WTC11 (cell line): Measurements from ENCODE around the gene TASL.

ENCODE experiments used
- CTCF ChIP-seq: fragments of 200-600 bp; IDR thresholded peaks from 2 replicates; pipeline ENCODE4 v1.8.0; 2022; ENCODE audit warnings: antibody characterized with exemption
- JUN ChIP-seq: sonication (generic); formaldehyde crosslinking; IDR thresholded peaks from 2 replicates; pipeline ENCODE4 v1.8.0; 2023; ENCODE audit warnings: mild to moderate bottlenecking, missing genetic modification reagents
- NR1H2 ChIP-seq: sonication (generic); formaldehyde crosslinking; IDR thresholded peaks from 2 replicates; pipeline ENCODE4 v1.9.0; 2021; ENCODE audit warnings: mild to moderate bottlenecking, moderate library complexity, missing genetic modification reagents
- TF ChIP-seq, protein P1 (sequence below): sonication (generic); formaldehyde crosslinking; IDR thresholded peaks from 2 replicates; pipeline ENCODE4 v1.8.1; 2022; ENCODE audit warnings: low read depth, mild to moderate bottlenecking, moderate library complexity, missing genetic modification reagents, borderline replicate concordance
- TF ChIP-seq, protein P2 (sequence below): sonication (generic); formaldehyde crosslinking; IDR thresholded peaks from 2 replicates; pipeline ENCODE4 v1.8.1; 2023; ENCODE audit warnings: mild to moderate bottlenecking, missing genetic modification reagents, borderline replicate concordance
- TF ChIP-seq, protein P3 (sequence below): sonication (generic); formaldehyde crosslinking; IDR thresholded peaks from 2 replicates; pipeline ENCODE4 v1.8.1; 2023; ENCODE audit warnings: mild to moderate bottlenecking, missing genetic modification reagents

GRCh38 chrX:30568136-30568535 is 9.4 kb downstream of the TASL start:
- TF ChIP-seq CTCF (no peak), NR1H2 (CRISPR knock-in tag) (no peak), JUN (no peak)
- TF ChIP-seq, protein P1, sequence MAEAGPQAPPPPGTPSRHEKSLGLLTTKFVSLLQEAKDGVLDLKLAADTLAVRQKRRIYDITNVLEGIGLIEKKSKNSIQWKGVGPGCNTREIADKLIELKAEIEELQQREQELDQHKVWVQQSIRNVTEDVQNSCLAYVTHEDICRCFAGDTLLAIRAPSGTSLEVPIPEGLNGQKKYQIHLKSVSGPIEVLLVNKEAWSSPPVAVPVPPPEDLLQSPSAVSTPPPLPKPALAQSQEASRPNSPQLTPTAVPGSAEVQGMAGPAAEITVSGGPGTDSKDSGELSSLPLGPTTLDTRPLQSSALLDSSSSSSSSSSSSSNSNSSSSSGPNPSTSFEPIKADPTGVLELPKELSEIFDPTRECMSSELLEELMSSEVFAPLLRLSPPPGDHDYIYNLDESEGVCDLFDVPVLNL (CRISPR knock-in tag) = no peak
- TF ChIP-seq, protein P2, sequence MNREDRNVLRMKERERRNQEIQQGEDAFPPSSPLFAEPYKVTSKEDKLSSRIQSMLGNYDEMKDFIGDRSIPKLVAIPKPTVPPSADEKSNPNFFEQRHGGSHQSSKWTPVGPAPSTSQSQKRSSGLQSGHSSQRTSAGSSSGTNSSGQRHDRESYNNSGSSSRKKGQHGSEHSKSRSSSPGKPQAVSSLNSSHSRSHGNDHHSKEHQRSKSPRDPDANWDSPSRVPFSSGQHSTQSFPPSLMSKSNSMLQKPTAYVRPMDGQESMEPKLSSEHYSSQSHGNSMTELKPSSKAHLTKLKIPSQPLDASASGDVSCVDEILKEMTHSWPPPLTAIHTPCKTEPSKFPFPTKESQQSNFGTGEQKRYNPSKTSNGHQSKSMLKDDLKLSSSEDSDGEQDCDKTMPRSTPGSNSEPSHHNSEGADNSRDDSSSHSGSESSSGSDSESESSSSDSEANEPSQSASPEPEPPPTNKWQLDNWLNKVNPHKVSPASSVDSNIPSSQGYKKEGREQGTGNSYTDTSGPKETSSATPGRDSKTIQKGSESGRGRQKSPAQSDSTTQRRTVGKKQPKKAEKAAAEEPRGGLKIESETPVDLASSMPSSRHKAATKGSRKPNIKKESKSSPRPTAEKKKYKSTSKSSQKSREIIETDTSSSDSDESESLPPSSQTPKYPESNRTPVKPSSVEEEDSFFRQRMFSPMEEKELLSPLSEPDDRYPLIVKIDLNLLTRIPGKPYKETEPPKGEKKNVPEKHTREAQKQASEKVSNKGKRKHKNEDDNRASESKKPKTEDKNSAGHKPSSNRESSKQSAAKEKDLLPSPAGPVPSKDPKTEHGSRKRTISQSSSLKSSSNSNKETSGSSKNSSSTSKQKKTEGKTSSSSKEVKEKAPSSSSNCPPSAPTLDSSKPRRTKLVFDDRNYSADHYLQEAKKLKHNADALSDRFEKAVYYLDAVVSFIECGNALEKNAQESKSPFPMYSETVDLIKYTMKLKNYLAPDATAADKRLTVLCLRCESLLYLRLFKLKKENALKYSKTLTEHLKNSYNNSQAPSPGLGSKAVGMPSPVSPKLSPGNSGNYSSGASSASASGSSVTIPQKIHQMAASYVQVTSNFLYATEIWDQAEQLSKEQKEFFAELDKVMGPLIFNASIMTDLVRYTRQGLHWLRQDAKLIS = no peak
- TF ChIP-seq, protein P3, sequence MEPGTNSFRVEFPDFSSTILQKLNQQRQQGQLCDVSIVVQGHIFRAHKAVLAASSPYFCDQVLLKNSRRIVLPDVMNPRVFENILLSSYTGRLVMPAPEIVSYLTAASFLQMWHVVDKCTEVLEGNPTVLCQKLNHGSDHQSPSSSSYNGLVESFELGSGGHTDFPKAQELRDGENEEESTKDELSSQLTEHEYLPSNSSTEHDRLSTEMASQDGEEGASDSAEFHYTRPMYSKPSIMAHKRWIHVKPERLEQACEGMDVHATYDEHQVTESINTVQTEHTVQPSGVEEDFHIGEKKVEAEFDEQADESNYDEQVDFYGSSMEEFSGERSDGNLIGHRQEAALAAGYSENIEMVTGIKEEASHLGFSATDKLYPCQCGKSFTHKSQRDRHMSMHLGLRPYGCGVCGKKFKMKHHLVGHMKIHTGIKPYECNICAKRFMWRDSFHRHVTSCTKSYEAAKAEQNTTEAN (CRISPR knock-in tag) = no peak
